Measurements from ENCODE around the gene HOXD3. TPM values are rescaled to one million over a fixed set of nuclear protein-coding genes. Genes with fewer than 3 reads are reported as not detected.

The HOXD3 gene
- total RNA-seq, 1 donor from 2014 or later: not detected

DNA sequence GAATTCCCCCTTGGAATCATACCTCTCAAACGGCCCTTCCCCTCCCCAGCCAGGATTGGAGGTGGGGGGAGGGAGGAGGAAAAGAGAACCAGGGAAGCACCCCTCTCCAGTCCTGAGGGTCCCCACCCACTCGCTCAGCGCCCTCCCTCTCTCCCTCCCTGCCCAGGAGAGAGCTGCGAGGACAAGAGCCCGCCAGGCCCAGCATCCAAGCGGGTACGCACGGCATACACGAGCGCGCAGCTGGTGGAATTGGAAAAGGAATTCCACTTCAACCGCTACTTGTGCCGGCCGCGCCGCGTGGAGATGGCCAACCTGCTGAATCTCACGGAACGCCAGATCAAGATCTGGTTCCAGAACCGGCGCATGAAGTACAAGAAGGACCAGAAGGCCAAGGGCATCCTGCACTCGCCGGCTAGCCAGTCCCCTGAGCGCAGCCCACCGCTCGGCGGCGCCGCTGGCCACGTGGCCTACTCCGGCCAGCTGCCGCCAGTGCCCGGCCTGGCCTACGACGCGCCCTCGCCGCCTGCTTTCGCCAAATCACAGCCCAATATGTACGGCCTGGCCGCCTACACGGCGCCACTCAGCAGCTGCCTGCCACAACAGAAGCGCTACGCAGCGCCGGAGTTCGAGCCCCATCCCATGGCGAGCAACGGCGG is 14.4 kb downstream of the HOXD3 start:
- Mint-ChIP-seq H3K4me3 (ENCODE audit: low read depth) (no peak overlapping the region), H3K27ac (no peak overlapping the region), H3K4me1 (ENCODE audit: low read depth) (peaks cover 10% of the 10 kb centered on the region), H3K36me3 (ENCODE audit: insufficient read depth) (no peaks in the 10 kb centered on the region), H3K27me3 (peaks cover 96% of the 10 kb centered on the region), H3K9me3 (ENCODE audit: low read depth) (no peaks in the 10 kb centered on the region)
- DNase-seq (ENCODE audit: low spot score, unreplicated experiment): no peak
- TF ChIP-seq, protein P1, sequence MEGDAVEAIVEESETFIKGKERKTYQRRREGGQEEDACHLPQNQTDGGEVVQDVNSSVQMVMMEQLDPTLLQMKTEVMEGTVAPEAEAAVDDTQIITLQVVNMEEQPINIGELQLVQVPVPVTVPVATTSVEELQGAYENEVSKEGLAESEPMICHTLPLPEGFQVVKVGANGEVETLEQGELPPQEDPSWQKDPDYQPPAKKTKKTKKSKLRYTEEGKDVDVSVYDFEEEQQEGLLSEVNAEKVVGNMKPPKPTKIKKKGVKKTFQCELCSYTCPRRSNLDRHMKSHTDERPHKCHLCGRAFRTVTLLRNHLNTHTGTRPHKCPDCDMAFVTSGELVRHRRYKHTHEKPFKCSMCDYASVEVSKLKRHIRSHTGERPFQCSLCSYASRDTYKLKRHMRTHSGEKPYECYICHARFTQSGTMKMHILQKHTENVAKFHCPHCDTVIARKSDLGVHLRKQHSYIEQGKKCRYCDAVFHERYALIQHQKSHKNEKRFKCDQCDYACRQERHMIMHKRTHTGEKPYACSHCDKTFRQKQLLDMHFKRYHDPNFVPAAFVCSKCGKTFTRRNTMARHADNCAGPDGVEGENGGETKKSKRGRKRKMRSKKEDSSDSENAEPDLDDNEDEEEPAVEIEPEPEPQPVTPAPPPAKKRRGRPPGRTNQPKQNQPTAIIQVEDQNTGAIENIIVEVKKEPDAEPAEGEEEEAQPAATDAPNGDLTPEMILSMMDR (IDR thresholded peaks at IDR 0.05; ENCODE audit: unreplicated experiment): peak; percentile 17

DNA sequence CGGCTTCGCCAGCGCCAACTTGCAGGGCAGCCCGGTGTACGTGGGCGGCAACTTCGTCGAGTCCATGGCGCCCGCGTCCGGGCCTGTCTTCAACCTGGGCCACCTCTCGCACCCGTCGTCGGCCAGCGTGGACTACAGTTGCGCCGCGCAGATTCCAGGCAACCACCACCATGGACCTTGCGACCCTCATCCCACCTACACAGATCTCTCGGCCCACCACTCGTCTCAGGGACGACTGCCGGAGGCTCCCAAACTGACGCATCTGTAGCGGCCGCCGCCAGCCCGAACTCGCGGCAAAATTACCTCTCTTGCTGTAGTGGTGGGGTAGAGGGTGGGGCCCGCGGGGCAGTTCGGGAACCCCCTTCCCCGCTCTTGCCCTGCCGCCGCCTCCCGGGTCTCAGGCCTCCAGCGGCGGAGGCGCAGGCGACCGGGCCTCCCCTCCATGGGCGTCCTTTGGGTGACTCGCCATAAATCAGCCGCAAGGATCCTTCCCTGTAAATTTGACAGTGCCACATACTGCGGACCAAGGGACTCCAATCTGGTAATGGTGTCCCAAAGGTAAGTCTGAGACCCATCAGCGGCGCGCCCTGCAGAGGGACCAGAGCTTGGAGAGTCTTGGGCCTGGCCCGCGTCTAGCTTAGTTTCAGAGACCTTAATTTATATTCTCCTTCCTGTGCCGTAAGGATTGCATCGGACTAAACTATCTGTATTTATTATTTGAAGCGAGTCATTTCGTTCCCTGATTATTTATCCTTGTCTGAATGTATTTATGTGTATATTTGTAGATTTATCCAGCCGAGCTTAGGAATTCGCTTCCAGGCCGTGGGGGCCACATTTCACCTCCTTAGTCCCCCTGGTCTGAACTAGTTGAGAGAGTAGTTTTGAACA is 15.1 kb downstream of the HOXD3 start:
- Mint-ChIP-seq H3K27ac (no peak overlapping the region), H3K4me3 (ENCODE audit: low read depth) (peak overlapping the region; percentile 33), H3K4me1 (ENCODE audit: low read depth) (peaks cover 10% of the 10 kb centered on the region), H3K9me3 (ENCODE audit: low read depth) (no peaks in the 10 kb centered on the region), H3K27me3 (peaks cover 96% of the 10 kb centered on the region), H3K36me3 (ENCODE audit: insufficient read depth) (no peaks in the 10 kb centered on the region)
- no peak for DNase-seq (ENCODE audit: low spot score, unreplicated experiment)
- TF ChIP-seq, protein P1 (IDR thresholded peaks at IDR 0.05; ENCODE audit: unreplicated experiment): no peak

DNA sequence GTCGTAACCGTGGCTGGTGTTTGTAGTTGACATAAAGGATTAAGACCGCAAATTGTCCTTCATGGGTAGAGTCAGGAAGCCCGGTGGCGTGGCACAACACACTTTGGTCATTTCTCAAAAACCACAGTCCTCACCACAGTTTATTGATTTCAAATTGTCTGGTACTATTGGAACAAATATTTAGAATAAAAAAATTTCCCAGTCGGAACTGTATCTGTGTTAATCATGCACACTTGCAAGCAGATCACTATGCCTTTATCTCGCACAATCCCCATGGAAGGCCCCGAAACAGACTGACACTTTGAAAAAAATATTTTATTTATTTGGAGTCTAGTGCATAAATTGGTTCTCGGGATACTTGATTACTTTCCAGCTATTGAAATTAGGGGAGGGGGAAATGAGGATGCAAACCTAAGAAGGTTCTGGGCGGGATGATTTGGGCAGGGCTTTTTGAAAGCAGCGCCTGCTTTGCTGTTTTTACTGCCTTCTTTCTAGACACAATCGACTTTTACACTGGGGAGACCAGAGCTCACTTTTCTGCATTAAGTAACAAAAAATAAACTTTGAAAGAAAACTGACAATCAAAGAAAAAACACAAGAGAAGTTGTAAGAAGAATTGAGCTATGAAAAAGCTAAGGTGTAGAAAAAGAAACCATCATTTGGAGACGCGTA is 15.9 kb downstream of the HOXD3 start:
- TF ChIP-seq, protein P1 (IDR thresholded peaks at IDR 0.05; ENCODE audit: unreplicated experiment): no peak
- no peak for DNase-seq (ENCODE audit: low spot score, unreplicated experiment)
- no peaks in the 10 kb centered on the region for H3K36me3 Mint-ChIP-seq (ENCODE audit: insufficient read depth)
- no peak overlapping the region for H3K27ac Mint-ChIP-seq
- H3K9me3 Mint-ChIP-seq (ENCODE audit: low read depth): no peaks in the 10 kb centered on the region
- peaks cover 96% of the 10 kb centered on the region for H3K27me3 Mint-ChIP-seq
- peaks cover 10% of the 10 kb centered on the region for H3K4me1 Mint-ChIP-seq (ENCODE audit: low read depth)
- no peak overlapping the region for H3K4me3 Mint-ChIP-seq (ENCODE audit: low read depth)

DNA sequence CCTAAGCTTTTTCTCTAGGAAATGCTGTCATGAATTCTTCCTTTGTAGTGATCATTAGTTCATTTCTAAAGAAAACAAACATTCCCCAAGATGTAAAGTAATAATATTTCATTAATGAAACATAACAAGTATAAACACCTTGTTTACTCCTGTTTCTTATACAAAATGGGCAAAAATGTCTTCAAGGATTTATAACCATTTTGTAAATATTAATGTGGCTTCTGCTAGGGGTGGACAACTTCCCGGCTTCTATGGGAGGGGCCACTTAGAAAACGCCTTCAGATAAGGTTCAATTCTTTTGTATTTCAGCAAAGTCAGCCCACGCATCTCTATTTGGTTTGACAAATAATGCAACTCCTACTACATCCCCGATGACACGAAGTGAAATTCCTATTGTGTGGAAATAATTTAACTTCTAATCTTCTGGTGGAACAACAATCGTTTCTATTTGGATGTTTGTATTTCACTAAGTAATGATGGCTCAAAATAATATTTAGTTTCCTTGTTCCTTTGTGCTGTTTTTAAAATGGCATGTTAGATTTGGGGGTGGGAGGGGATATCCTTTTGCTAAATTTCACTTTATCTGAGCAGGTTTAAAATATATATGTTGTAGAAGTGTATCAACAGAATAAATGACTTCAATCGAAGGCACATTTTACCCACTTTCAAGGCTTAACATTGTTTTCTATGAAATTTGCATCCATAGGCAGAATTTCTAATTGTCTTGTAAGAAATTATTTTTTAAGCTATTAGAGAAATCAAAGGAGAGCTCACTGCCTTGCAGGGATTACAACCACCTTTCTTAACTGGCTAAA is 16.7 kb downstream of the HOXD3 start:
- Mint-ChIP-seq H3K9me3 (ENCODE audit: low read depth) (no peaks in the 10 kb centered on the region), H3K4me1 (ENCODE audit: low read depth) (peaks cover 12% of the 10 kb centered on the region), H3K27me3 (peaks cover 97% of the 10 kb centered on the region), H3K4me3 (ENCODE audit: low read depth) (no peak overlapping the region), H3K27ac (no peak overlapping the region), H3K36me3 (ENCODE audit: insufficient read depth) (no peaks in the 10 kb centered on the region)
- no peak for DNase-seq (ENCODE audit: low spot score, unreplicated experiment)
- TF ChIP-seq, protein P1 (IDR thresholded peaks at IDR 0.05; ENCODE audit: unreplicated experiment): no peak
